ENCODE data around the gene PDPK1.

The PDPK1 gene

DNA sequence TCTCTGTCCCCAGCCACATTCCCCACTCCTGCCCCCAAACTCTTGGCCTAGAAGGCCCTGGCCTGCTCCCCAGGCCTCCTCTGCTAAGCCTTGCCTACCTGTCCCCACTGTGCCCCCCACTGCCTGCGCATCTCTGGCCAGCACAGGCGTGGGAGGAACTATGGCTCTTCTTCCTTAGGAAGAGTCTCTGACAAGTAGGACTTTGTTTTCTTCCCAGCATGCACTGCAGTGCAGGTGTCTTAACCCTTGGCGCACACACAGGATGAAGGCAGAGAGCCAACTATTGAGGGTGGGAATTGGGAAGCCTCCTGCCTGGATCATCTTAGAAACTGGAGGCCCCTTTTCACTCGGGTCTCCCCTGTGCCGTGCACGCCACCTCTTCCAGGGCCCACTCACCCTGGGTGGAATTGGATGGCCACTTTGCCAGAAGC lies 14.0 kb upstream of the PDPK1 start:
- TF ChIP-seq, protein P1, sequence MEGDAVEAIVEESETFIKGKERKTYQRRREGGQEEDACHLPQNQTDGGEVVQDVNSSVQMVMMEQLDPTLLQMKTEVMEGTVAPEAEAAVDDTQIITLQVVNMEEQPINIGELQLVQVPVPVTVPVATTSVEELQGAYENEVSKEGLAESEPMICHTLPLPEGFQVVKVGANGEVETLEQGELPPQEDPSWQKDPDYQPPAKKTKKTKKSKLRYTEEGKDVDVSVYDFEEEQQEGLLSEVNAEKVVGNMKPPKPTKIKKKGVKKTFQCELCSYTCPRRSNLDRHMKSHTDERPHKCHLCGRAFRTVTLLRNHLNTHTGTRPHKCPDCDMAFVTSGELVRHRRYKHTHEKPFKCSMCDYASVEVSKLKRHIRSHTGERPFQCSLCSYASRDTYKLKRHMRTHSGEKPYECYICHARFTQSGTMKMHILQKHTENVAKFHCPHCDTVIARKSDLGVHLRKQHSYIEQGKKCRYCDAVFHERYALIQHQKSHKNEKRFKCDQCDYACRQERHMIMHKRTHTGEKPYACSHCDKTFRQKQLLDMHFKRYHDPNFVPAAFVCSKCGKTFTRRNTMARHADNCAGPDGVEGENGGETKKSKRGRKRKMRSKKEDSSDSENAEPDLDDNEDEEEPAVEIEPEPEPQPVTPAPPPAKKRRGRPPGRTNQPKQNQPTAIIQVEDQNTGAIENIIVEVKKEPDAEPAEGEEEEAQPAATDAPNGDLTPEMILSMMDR (conservative IDR thresholded peaks at IDR 0.05; ENCODE audit: low read depth), result no peak
- CTCF ChIA-PET, result no interaction called here
- POLR2A ChIA-PET (ENCODE audit: low non-redundant PET), result no interaction called here

DNA sequence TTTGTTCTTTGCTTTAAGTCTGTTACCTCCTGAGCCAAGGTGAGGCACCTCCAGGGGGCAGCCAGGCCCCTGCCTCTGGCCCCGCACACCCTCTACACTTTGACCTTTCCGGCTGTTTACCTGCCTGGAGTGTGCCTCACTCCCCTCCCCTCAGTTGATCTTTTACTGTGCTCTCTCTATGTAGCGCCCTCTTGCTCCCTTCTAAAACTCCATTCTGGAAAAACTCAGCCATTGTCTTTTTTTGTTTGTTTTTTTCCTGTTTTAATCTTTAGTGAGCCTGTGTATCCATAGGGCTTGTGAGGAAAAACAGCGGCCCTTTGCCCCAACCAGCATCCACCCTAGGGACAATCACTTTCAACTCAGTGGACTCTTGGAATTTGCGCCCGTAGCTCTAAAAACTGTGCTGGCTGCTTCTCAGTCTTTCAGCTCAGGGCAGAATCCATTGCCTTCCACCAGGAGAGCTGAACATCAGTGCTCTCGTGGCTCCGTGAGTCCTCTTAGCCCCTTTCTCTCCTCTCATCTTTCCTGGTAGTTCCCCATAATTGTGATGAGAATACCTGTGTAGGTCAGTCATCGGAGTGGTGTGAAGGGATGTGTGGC lies 13.4 kb upstream of the PDPK1 start:
- ChIA-PET CTCF (interaction anchor here (0.5 kb wide), 1 partner anchor 501 kb away, joined by 4 read pairs; no protein-coding TSS in a partner anchor), POLR2A (ENCODE audit: low non-redundant PET) (no interaction called here)
- DNase-seq (ENCODE audit: low spot score), result no peak
- TF ChIP-seq, protein P1 (conservative IDR thresholded peaks at IDR 0.05; ENCODE audit: low read depth), result no peak
- peak overlapping the region; percentile 95 for H3K27ac ChIP-seq

More for the DNA sequence above, 14.0 kb upstream of the PDPK1 start:
- H3K27ac ChIP-seq, result peak overlapping the region; percentile 95
- no peak for DNase-seq (ENCODE audit: low spot score)

DNA sequence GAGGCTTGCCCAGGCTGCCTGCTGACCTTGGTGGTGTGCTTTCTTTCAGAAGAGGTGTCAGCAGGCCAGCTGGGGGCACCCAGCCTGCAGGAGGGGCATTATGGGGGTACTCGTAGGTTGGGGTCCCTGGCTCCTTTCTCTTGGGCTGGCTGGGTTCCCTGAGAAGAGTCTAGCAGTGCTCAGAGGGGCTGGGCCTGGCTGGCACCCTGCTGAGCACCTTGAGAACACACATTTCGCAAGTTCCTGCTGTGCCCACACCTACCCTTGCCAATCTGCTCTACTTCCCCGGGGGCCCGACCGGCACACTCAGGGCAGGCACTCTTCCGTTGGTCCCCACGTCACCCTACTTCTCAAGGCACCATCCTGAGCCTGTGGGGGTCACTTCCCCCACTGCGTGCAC lies 11.7 kb upstream of the PDPK1 start:
- ChIA-PET POLR2A (ENCODE audit: low non-redundant PET) (no interaction called here), CTCF (no interaction called here)
- peak overlapping the region; percentile 48 for H3K27ac ChIP-seq
- TF ChIP-seq, protein P1 (conservative IDR thresholded peaks at IDR 0.05; ENCODE audit: low read depth), result no peak
- no peak for DNase-seq (ENCODE audit: low spot score)

DNA sequence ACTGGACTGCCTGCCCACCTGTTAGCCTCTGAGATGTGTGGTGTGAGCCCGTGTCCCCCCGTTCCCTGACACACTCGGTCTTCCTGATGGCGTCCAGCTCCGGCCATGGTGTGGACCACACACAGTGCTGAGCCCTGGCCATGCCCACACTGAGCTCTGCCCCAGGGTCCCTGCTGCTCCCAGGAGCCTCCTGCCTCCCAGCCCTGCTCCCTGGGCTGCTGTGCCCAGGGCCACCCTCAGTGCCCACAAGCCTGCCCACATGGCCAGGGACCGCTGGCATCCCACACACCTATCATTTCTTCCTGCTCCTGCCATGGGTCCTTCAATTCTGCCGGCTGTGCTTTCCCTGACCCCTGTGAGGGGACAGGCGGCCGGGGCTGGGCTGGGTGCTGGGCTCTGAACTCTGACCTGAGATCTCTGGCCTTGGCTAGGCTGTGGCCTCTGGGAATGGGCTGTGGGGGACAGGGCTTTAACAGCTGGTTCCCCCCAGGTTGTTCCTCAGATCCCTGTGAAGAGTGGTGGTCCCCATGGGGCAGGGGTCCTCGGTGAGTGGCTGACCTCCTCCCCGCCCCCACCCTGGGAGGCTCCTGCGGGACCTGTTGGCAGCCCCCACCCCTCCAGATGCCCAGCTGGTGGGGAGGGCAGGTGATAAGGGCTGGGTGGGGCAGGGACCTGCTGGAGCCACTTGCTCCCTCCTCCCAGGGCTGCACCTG lies 10.6 kb upstream of the PDPK1 start:
- TF ChIP-seq, protein P1 (conservative IDR thresholded peaks at IDR 0.05; ENCODE audit: low read depth), result no peak
- ChIA-PET CTCF (no interaction called here), POLR2A (ENCODE audit: low non-redundant PET) (no interaction called here)
- H3K27ac ChIP-seq, result peak overlapping the region; percentile 48
- DNase-seq (ENCODE audit: low spot score), result no peak

DNA sequence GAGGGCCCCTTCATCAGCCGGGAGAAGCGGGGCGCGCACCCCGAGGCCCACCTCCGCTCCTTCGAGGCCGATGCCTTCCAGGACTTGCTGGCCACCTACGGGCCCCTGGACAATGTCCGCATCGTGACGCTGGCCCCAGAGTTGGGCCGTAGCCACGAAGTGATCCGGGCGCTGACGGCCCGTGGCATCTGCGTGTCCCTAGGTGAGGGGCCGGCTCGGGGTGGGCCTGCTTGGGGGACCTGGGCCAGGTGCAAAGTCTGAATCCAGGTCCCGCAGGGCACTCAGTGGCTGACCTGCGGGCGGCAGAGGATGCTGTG lies 10.1 kb upstream of the PDPK1 start:
- TF ChIP-seq, protein P1 (conservative IDR thresholded peaks at IDR 0.05; ENCODE audit: low read depth), result no peak
- H3K27ac ChIP-seq, result no peak overlapping the region
- ChIA-PET POLR2A (ENCODE audit: low non-redundant PET) (no interaction called here), CTCF (no interaction called here)
- no peak for DNase-seq (ENCODE audit: low spot score)

DNA sequence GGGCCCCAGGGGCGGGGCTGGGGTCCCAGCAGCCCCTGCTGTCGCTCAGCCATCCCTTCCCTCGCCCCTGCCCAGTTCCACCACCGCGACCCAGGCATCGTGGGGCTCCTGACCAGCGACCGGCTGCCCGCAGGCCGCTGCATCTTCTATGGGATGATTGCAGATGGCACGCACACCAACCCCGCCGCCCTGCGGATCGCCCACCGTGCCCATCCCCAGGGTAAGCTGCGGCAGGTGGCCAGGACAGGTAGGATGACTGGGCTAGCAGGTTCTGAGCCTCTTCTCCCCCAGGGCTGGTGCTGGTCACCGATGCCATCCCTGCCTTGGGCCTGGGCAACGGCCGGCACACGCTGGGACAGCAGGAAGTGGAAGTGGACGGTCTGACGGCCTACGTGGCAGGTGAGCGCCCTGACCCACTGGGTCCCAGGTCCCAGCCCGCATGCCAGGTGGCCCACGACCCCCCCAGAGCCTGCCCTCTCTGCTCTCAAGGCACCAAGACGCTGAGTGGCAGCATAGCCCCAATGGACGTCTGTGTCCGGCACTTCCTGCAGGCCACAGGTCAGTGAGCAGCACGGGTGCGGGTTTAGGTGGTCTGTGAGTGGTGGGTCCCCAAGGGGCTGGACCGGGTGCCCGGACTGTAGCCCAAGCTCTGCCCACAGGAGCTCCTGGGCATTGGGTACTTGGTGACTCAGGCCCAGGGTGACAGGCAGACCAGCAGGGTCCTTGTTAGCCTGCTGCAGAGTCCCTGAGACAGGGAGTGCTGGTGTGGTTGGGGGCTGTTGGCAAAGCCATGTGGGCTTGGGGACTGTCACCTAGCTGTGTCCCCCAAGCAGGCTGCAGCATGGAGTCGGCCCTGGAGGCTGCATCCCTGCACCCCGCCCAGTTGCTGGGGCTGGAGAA lies 9.4 kb upstream of the PDPK1 start:
- CTCF ChIA-PET, result no interaction called here
- DNase-seq (ENCODE audit: low spot score), result no peak
- H3K27ac ChIP-seq, result peak overlapping the region; percentile 91
- POLR2A ChIA-PET (ENCODE audit: low non-redundant PET), result no interaction called here
- TF ChIP-seq, protein P1 (conservative IDR thresholded peaks at IDR 0.05; ENCODE audit: low read depth), result no peak
